Calu3 (cell line): ENCODE measurements around the gene LAMC3. TPM values are rescaled to one million over a fixed set of nuclear protein-coding genes. Genes with fewer than 3 reads are reported as not detected.

Experiments used
- BruUV-seq: library from RNA; stranded (reverse); fragments of 400-500 nt; replicated peaks from 2 replicates; lab custom pipeline; 2021; lab: Mats Ljungman, UMichigan
- CTCF ChIA-PET: fragments of 300-600 bp; sonication (Branson Sonifier 250); formaldehyde crosslinking; loops from one replicate; lab custom pipeline; 2022; ENCODE audit warnings: antibody characterized with exemption; lab: Charles Lee
- DNase-seq: peaks from one replicate; pipeline ENCODE4 v3.0.0; 2022
- H3K27ac Mint-ChIP-seq: one replicate; pipeline ENCODE4 v1.8.0; 2022; ENCODE audit warnings: mixed read lengths; ENCODE audit not compliant: unreplicated experiment
- H3K27me3 Mint-ChIP-seq: one replicate; pipeline ENCODE4 v1.8.0; 2022; ENCODE audit warnings: mixed read lengths; ENCODE audit not compliant: unreplicated experiment
- H3K36me3 Mint-ChIP-seq: one replicate; pipeline ENCODE4 v1.8.0; 2022; ENCODE audit warnings: mild to moderate bottlenecking, moderate library complexity, mixed read lengths; ENCODE audit not compliant: insufficient read depth, unreplicated experiment
- H3K4me1 Mint-ChIP-seq: one replicate; pipeline ENCODE4 v1.8.0; 2022; ENCODE audit warnings: mild to moderate bottlenecking, low read depth, mixed read lengths; ENCODE audit not compliant: unreplicated experiment
- H3K4me3 Mint-ChIP-seq: one replicate; pipeline ENCODE4 v1.8.0; 2022; ENCODE audit warnings: mild to moderate bottlenecking, low read depth, moderate library complexity, mixed read lengths; ENCODE audit not compliant: unreplicated experiment
- H3K9me3 Mint-ChIP-seq: one replicate; pipeline ENCODE4 v1.8.0; 2022; ENCODE audit warnings: low read depth, mixed read lengths; ENCODE audit not compliant: unreplicated experiment
- intact Hi-C: fragments of 100-400 bp; cut with micrococcal nuclease; formaldehyde crosslinking; loops from one replicate; pipeline ENCODE4 v1.10.0; 2022; ENCODE audit not compliant: unreplicated experiment
- total RNA-seq: library from RNA; stranded (reverse); gene quantifications from 2 replicates; pipeline ENCODE4 v1.2.3, GENCODE V29; 2022
- TF ChIP-seq, protein P1 (sequence below): fragments of 200-600 bp; IDR thresholded peaks from one replicate; pipeline ENCODE4 v1.8.0; 2022; ENCODE audit warnings: antibody characterized with exemption; ENCODE audit not compliant: unreplicated experiment

LAMC3 gene
- total RNA-seq, 1 experiment from 2014 or later, result not detected

DNA sequence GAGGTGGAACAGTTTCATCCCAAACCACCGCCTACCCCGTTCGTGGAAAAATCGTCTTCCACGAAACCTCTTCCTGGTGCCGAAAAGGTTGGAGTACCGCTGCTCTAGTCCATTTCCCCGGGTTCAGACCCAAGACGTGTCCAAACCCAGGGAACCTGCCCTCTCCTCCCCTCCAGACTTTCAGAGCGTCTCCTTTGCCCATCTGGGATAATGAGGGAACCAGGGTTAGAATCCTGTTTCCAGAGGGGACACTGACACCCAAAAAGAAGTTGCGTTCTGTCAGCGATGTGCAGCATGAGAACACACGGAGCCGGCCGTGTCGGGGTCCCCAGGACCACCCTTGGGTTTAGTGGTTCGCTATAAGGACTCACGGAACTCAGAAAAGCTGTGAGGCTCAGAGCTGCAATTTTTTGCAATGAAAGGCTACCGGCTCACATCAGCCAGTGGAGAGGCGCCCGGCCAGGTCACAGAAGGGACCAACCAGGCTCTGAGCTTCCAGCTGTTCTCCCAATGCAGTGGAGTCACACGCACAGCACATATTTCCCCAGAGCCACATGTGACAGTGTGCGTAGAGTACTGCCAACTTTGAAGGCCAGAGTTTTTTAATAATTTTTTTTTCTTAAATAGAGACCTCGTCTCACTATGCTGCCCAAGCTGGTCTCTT, 19.4 kb downstream of the LAMC3 start:
- Mint-ChIP-seq H3K9me3 (no peaks in the 10 kb centered on the region), H3K27me3 (peaks cover 47% of the 10 kb centered on the region), H3K36me3 (no peaks in the 10 kb centered on the region), H3K27ac (no peak overlapping the region), H3K4me3 (no peak overlapping the region), H3K4me1 (no peaks in the 10 kb centered on the region)
- intact Hi-C loops, result no loop called here
- no peak for DNase-seq
- no TSS peak for BruUV-seq
- CTCF ChIA-PET, result no interaction called here
- TF ChIP-seq, protein P1, sequence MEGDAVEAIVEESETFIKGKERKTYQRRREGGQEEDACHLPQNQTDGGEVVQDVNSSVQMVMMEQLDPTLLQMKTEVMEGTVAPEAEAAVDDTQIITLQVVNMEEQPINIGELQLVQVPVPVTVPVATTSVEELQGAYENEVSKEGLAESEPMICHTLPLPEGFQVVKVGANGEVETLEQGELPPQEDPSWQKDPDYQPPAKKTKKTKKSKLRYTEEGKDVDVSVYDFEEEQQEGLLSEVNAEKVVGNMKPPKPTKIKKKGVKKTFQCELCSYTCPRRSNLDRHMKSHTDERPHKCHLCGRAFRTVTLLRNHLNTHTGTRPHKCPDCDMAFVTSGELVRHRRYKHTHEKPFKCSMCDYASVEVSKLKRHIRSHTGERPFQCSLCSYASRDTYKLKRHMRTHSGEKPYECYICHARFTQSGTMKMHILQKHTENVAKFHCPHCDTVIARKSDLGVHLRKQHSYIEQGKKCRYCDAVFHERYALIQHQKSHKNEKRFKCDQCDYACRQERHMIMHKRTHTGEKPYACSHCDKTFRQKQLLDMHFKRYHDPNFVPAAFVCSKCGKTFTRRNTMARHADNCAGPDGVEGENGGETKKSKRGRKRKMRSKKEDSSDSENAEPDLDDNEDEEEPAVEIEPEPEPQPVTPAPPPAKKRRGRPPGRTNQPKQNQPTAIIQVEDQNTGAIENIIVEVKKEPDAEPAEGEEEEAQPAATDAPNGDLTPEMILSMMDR, result no peak

DNA sequence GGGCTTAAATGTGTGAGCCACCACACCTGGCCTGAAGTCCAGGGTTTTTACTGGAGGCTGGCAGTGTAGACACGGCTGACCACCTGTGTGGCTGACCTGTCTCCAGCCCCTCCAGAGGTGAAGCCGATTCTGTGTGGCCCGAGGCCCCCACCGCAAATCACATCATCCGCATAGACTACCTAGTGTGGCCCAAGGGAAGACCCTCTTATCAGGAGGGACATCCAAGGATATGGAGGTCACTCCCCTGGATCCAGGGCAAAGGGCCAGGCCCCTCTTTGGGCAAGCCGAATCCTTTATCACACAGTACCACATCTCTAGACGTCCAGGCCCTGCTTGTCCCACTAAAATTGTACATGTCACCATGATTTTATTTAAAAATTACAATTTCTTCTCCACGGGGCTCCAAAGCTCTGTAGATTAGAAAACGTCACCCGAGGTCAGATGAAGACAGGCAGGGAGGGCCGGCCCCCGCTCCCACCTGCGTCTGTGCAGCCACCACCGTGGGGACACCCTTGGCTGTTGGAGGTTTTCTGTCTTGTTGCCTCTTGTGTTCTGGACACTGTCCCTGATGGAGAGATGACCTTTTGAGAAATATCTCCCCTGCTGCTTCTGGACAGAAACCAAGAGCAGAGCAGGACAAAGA, 20.1 kb downstream of the LAMC3 start:
- H3K4me1 Mint-ChIP-seq, result no peaks in the 10 kb centered on the region
- intact Hi-C loops, result no loop called here
- no peak for DNase-seq
- TF ChIP-seq, protein P1, result no peak
- H3K27ac Mint-ChIP-seq, result no peak overlapping the region
- no peak overlapping the region for H3K4me3 Mint-ChIP-seq
- CTCF ChIA-PET, result no interaction called here
- no TSS peak for BruUV-seq
- H3K9me3 Mint-ChIP-seq, result no peaks in the 10 kb centered on the region
- H3K27me3 Mint-ChIP-seq, result peaks cover 47% of the 10 kb centered on the region
- no peaks in the 10 kb centered on the region for H3K36me3 Mint-ChIP-seq

DNA sequence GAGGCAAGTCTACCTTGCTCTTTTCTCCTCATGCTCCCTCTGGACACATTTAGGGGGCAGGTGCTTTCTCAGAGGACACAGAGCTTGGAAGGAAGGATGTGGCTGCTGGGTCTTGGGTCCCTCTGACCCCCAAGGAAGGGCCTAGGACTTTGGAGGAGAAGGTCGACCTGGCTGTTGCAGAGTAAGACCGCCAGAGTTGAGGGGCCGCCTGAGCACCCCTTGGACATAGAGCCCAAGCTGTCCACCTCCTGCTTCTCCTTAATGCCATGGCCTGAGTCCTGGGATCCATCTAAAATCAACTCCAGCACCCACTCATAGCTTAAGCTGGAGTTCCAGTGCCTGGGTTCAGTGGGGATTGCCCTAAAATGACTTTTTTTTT, 20.6 kb downstream of the LAMC3 start:
- peaks cover 44% of the 10 kb centered on the region for H3K27me3 Mint-ChIP-seq
- no peak for DNase-seq
- TF ChIP-seq, protein P1, result no peak
- H3K27ac Mint-ChIP-seq, result no peak overlapping the region
- BruUV-seq, result no TSS peak
- no peaks in the 10 kb centered on the region for H3K9me3 Mint-ChIP-seq
- no peaks in the 10 kb centered on the region for H3K4me1 Mint-ChIP-seq
- CTCF ChIA-PET, result no interaction called here
- H3K4me3 Mint-ChIP-seq, result no peak overlapping the region
- intact Hi-C loops, result no loop called here
- no peaks in the 10 kb centered on the region for H3K36me3 Mint-ChIP-seq

DNA sequence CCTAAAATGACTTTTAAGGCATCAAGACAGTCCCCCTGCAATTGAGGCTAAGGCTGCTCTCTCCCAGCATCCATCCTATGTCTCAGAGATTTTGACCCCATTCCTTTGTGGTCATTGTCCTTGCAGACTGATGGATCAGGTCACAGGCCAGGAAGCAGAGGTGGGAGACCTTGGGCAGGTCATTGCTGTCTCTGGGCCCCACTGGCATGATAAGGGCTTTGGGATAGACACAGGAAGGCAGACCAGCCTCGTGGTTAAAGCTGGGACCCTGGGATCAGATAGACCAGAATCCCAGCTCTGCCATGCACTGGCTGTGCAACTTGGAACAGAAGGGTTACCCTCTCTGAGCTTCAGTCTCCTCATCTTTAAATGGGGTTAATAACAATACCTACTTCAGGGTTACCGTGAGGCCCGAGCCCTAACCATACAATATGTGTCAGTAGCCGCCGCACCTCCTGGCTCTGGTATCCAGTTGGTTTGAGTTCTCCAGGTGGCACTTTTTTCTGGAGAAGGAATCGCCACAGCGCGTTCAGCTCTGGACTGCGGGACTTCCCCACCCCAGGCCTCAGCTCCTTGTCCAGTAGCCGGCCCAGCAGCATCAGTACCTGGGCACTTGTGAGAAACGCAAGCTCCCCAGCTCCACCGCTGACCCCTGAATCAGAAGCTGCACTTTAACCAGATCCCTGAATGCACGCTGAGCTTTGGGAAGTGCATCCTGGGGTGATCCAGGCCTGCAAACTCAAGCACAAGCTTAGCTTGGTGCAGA, 21.4 kb downstream of the LAMC3 start:
- H3K27ac Mint-ChIP-seq, result no peak overlapping the region
- no peaks in the 10 kb centered on the region for H3K9me3 Mint-ChIP-seq
- H3K4me3 Mint-ChIP-seq, result no peak overlapping the region
- H3K4me1 Mint-ChIP-seq, result no peaks in the 10 kb centered on the region
- DNase-seq, result no peak
- intact Hi-C loops, result no loop called here
- CTCF ChIA-PET, result no interaction called here
- H3K36me3 Mint-ChIP-seq, result no peaks in the 10 kb centered on the region
- H3K27me3 Mint-ChIP-seq, result peaks cover 44% of the 10 kb centered on the region
- TF ChIP-seq, protein P1, result no peak
- no TSS peak for BruUV-seq
